NCI-H2171 (cell line): ENCODE measurements around the gene POU2F1.

Source experiments
- DNase-seq: peaks from one replicate; lab custom pipeline; 2025; lab: John Stamatoyannopoulos, UW

Gene POU2F1

DNA sequence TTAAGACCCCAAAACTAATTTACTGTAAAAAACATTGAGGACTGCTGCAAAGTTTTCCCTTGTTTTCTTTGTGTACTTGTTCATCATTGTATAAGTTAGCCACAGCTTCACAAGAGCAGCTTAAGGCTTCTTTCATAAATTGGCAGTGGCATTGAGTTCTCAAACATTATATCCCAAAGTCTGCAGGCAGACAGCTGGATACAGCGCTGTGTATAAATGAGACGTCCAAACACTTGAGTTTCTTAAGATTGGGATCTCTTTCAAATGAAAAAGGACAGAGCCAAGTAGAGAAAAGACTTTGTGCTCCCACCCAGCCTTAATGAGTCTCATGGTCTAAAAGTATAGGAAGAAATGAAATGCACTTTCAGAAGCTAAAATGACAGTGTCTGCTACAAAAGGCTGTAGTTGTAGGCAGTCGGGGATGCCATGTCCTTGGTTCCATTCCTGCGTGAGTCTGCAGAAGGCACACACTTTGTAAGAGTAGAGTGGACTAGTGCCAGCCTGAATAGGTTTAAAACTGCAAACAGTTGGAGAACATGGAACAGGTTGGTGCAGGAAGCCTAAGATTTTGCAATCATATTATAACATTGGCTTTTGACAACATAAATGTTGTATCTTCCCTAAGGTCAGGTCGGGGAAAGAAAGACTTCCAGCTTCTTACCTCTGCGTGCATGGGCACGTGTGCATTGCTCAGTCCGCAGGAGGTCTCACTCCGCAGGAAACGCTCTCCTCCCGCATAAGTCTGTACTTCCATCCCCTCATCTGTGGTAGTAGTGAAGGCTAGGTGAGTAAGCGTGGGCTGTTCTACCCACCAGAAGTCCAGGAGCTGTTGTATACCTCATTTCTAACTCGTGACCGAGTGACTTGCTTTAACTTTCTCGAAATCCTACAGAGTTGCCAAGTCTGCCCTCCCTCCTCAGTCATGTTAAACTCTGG lies 203.3 kb downstream of the POU2F1 start:
- no peak for DNase-seq

DNA sequence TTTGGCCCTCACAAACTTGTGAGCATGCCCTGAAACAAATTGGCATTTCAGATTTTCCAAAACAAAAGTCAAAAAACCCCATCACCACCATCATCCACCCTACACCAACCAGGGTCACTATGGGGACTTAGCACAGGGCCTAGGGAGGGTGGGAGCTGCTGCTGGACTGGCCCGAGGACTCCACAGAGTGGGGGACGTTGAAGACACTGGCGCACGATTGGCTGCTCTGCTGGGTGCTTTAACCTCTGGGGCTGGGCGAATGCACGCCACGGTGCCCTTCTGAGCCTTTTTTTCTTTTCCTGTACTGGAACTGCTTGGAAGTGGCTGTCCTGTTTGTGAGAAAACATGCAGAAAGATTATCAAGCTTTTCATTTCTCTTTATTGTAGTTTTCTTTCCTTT lies 204.8 kb downstream of the POU2F1 start:
- DNase-seq = no peak

- no peak for DNase-seq
Observed at GRCh38 chr1:167426716-167427115, 206.0 kb downstream of the POU2F1 start.

- DNase-seq = peak; percentile 23
Observed at GRCh38 chr1:167427848-167428247, 207.2 kb downstream of the POU2F1 start.

GRCh38 chr1:167428395-167428794 lies 207.7 kb downstream of the POU2F1 start:
- DNase-seq = no peak

- no peak for DNase-seq
Observed at GRCh38 chr1:167429612-167430011, 208.9 kb downstream of the POU2F1 start.

DNA sequence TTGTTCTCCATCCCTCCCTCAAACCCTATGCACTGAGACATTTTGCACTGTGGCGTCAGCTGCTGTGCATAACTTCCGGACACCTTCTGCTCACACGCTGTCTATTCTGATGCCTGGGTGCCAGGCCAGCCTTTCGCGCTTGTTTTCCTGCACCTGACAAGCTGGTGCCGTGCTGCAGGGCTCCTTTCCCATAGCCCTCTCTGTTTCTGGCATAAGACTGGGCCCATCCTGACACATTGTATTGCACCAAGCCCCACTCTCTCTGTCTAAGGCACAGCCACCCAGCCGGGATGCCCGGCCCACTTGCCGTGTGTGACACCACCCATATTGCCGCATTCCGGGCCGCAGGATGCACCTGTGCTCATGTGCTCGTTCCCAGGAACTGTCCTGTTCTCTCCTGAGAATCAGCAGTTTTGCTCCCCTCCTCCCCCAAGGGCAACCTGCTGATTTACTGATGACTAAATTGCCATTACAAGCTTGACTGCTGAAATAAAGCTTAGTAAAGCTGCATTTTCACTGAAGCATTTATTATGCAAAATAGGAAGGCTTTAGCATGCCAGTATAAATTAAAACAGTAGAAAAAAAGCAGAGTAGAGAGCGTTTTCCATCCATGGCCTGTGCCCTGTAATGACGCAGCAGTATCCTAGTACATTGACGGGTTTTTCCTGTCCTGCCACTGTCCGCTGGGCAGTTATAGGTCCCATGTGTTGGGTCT lies 209.6 kb downstream of the POU2F1 start:
- no peak for DNase-seq

- no peak for DNase-seq
Observed at GRCh38 chr1:167430849-167431242, 210.2 kb downstream of the POU2F1 start.

DNA sequence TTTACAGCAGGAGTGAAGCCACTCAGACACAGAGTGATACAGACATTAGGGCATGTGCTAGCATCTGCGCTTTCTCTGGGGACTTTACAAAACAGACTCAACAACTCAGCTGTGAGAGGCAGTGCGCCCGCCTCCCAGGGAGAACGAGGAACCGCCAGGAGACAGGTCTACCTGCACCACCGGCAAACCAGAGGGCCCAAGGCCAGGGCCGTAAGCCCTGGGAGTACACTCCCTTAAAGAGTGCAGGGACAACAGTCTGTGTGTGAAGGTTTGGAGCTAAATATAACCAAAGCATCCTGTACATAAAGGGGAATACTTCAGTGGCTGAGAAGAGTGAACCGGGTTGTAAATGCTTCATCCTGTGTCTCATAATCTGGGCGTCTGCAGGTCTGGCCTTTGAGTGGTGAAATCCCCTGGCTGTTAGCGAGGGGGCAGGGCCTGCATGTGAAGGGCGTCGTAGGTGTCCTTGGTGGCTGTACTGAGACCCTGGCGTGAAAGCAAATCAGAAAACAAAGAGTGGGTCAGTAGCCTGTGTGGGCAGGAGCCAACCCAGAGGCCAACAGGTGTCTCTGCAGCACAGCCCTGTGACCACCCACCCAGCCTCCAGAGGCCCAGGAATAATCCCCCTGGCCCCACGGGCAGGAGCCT lies 210.7 kb downstream of the POU2F1 start:
- peak; percentile 44 for DNase-seq

DNA sequence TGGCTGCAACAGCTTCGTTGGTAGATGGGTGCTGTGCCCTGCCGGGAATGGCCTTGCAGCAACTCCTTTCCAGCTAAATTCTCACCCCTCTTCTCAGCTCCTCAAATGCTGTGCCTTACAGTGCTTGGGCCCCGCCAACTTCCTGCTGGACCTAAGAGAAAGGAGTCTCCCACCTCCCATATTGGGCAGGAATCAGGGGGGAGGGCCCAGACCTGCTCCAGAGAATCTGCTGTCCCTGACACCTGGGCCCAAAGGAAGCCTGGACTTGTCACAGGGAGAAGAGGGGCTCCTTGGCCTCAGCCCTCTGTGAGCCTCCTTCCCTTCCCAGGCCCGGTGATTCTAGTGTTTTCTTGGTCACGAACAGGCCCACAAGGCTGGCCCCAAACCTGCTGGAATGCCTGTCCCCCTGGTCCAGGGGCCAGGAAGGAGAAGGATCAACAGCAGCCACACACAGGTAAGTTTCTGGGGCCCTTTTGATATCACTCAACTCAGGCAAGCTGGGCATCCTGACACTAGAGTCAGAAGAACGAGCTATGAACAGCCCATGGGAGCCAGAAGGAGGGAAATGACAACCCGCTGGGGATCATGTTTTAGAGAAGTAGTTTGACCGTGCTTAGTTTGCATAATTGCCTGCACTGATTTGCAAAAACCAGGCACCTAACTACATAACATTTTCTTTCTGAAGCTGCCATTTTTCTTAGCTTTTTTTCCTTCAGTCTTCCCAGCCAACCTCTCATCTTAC lies 211.4 kb downstream of the POU2F1 start:
- DNase-seq = no peak

DNA sequence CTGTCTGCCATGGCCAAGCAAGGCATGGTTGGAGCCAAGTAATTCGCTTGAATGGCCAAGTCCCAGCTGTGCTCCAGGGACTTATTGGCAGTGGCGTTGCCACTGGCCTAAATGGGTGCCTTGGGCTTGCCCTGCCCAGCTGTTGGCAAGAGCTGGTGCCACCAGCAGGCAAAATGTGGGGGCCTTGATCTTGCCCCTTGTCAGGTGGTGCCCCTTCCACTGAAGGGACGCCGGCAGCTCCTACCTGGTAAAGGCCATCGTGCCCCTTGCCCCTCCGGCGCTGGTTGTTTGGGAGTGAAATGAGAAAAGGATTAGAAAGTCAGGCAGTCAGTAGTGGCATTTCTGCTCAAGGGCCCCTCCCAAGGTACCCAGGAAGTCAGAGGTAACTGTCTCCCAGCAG lies 212.1 kb downstream of the POU2F1 start:
- DNase-seq = no peak

- DNase-seq = no peak
Observed at GRCh38 chr1:167433884-167434283, 213.2 kb downstream of the POU2F1 start.

- no peak for DNase-seq
Observed at GRCh38 chr1:167434306-167434705, 213.6 kb downstream of the POU2F1 start.

- no peak for DNase-seq
Observed at GRCh38 chr1:167435484-167435883, 214.8 kb downstream of the POU2F1 start.

DNA sequence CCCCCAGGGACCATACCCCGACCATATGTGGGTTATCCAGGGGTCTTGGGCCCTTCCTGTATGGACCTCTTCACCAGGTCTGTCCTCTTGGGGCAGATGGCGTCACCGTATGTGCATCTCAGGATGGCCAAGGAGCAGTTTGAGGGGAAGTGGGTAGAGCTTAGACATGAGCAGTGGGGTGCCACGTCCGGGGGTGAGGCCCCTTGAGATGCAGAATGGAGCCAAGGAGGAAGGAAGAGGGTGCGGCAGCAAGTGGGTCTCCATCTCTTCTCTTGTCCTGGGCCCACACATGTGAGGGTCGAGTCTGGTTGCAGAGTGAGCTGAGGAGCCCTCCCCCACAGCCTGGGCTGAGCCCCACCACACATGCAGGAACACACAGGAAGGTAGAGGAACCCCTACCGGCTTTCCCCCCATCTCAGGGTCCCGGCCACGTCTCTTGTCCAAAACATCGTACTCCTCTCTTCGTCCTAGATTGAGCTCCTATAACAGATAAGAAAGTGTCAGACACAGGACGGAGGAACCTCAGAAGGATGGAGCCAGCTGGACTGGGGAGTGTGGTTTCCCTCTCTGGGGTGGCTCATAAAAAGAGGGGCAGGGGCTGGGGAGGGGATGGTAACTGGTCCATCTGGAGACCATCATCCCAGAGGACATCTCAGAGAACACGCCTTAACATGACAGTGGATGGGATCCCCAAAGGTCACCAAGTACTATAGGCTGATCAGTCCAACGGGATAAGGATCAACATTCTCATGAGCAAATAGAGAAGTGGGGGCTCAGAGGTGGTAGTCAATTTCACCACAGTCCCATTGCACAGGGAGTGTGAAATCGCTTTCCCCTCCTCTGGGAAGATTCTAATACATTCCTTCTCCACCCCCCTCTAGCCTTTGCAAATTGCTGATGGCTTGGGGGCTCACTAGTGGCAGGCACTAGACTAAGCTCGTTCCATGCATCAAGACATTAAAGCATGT lies 217.8 kb downstream of the POU2F1 start:
- DNase-seq = no peak

DNA sequence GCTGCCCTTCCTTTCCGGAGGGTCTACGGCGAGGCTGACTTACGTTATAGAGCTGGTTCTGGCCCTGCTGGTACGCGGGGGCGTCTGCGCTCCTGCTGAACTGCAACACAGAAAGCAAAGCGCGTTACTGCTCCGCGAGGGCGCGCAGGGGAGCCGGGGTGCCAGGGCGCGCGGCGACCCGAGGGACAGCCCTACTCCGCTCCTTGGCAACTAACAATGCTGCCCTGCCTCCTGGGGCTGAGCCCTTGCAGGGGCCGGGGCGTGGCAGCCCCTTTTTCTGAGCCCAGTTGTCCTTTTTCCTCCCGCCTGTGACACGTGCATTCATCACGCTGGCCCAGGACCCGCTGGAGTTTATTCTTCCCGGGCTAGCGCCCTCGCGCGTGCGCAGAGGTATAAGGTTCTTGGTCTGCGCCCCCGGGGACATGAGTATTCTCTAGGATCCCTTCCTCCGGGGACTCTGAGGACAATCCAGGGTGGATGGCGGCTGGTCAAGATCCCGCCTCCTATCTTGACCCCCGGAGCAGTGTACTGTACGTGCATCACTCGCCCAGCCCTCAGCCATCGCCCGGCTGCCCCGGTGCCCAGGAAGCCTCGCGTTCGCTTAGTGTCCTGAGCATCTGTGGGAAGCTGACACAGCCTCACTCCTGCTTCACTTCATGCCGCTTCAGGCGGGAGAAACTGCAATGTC lies 218.8 kb downstream of the POU2F1 start:
- no peak for DNase-seq

GRCh38 chr1:167440345-167440744 lies 219.7 kb downstream of the POU2F1 start:
- DNase-seq = no peak

GRCh38 chr1:167440776-167441175 lies 220.1 kb downstream of the POU2F1 start:
- DNase-seq = no peak

GRCh38 chr1:167441222-167441621 lies 220.5 kb downstream of the POU2F1 start:
- no peak for DNase-seq

DNA sequence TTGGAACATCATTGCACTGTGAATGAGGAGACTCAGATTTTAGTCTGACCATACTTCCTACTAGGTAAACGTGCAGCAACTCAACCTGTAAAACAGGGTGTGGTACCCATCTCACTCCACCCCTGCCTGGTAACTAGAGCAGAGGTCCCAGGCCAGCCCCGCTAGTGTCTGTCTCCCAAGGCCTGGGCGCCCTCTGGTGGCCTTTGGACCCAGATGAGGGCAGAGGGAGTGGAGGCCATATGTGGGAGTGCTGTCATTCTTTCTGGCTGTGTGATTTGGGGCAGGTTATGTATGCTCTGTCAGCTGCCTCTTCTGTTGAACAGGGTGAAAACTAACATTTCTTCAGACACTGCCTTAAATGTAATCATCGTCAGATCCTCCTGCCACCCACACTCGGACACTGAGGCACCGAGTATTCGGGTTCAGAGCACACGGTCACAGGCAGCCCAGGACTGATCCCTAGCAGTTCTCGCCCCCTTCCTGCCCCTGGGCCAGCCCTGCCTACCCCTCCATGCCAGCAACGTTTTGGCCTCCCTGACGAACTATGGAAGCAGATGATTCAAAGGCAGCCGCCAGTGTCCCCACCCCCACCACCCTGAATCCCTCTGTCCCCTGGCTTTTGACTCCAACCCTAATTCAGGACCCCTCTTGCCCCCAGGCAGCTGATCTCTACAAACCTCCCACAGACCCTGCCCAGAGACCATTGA lies 221.6 kb downstream of the POU2F1 start:
- DNase-seq = peak; percentile 72
